Neural cell (in vitro differentiated cells): ENCODE measurements around the gene RGS7BP. TPM values are rescaled to one million over a fixed set of nuclear protein-coding genes. Genes with fewer than 3 reads are reported as not detected.
"Not testable (repeated sequence)": the region's sequence is repeated elsewhere in the genome, so short reads cannot be mapped to it uniquely, and the experiment has no call there.

ENCODE experiments used
- H2AFZ ChIP-seq: fragments of 200-600, 300-800 bp; sonication (generic), shearing (Covaris generic); 2 replicates; pipeline ENCODE4 v1.6.0; 2014; ENCODE audit warnings: low read depth, mild to moderate bottlenecking, antibody characterized with exemption, low read length, moderate library complexity
- H3F3A ChIP-seq: fragments of 200-600 bp; shearing (Covaris generic); 2 replicates; pipeline ENCODE4 v1.6.1; 2016; ENCODE audit warnings: mild to moderate bottlenecking, moderate library complexity, mixed read lengths, antibody characterized with exemption, low read length; ENCODE audit not compliant: insufficient read depth, poor library complexity, severe bottlenecking
- H3K27ac ChIP-seq: fragments of 200-600, 300-800 bp; sonication (generic), shearing (Covaris generic); 2 replicates; pipeline ENCODE4 v1.5.1; 2014; ENCODE audit warnings: mild to moderate bottlenecking, low read length, moderate library complexity
- H3K27me3 ChIP-seq: fragments of 300-800, 200-600 bp; sonication (generic), shearing (Covaris generic); 2 replicates; pipeline ENCODE4 v1.6.0; 2014; ENCODE audit warnings: mild to moderate bottlenecking, low read depth, low read length, moderate library complexity; ENCODE audit not compliant: insufficient read depth
- H3K36me3 ChIP-seq: fragments of 300-800, 200-600 bp; sonication (generic), shearing (Covaris generic); 2 replicates; pipeline ENCODE4 v1.5.1; 2014; ENCODE audit warnings: mild to moderate bottlenecking, antibody characterized with exemption, low read length, moderate library complexity; ENCODE audit not compliant: insufficient read depth
- H3K4me2 ChIP-seq: fragments of 300-800, 200-600 bp; sonication (generic), shearing (Covaris generic); 2 replicates; pipeline ENCODE4 v1.6.0; 2014; ENCODE audit warnings: mild to moderate bottlenecking, low read length
- H3K4me3 ChIP-seq: fragments of 300-800, 200-600 bp; sonication (generic), shearing (Covaris generic); 2 replicates; pipeline ENCODE4 v1.5.1; 2014; ENCODE audit warnings: mild to moderate bottlenecking, low read length, moderate library complexity
- H3K79me2 ChIP-seq: fragments of 200-600 bp; shearing (Covaris generic); replicated peaks from 2 replicates; pipeline ENCODE4 v1.6.0; 2014; ENCODE audit warnings: mild to moderate bottlenecking, low read length, moderate library complexity; ENCODE audit not compliant: insufficient read depth
- H3K9ac ChIP-seq: fragments of 300-800, 200-600 bp; sonication (generic), shearing (Covaris generic); 2 replicates; pipeline ENCODE4 v1.6.1; 2016; ENCODE audit warnings: mild to moderate bottlenecking, low read length, mixed read lengths
- H3K9me2 ChIP-seq: fragments of 200-600 bp; shearing (Covaris generic); 2 replicates; pipeline ENCODE4 v1.6.1; 2016; ENCODE audit warnings: mild to moderate bottlenecking, low read length, mixed read lengths; ENCODE audit not compliant: insufficient read depth
- H3K9me3 ChIP-seq: fragments of 200-600, 300-800 bp; sonication (generic), shearing (Covaris generic); 2 replicates; pipeline ENCODE4 v1.6.1; 2016; ENCODE audit warnings: mild to moderate bottlenecking, mixed run types, low read length, moderate library complexity, mixed read lengths
- H4K20me1 ChIP-seq: fragments of 200-600 bp; shearing (Covaris generic); 2 replicates; pipeline ENCODE4 v1.6.1; 2016; ENCODE audit warnings: mild to moderate bottlenecking, mixed run types; ENCODE audit not compliant: insufficient read depth
- EP300 ChIP-seq: fragments of 450-650 bp; conservative IDR thresholded peaks from 2 replicates; pipeline ENCODE4 v1.6.1; 2014; ENCODE audit warnings: antibody characterized with exemption, mild to moderate bottlenecking, moderate library complexity; ENCODE audit not compliant: poor library complexity, severe bottlenecking
- EZH2 ChIP-seq: fragments of 200-600, 300-800 bp; shearing (Covaris generic), sonication (generic); IDR thresholded peaks from 2 replicates; pipeline ENCODE4 v1.6.1; 2014; ENCODE audit warnings: antibody characterized with exemption, low read length, borderline replicate concordance, mild to moderate bottlenecking; ENCODE audit not compliant: insufficient read depth, poor library complexity, severe bottlenecking
- MXI1 ChIP-seq: fragments of 450-650 bp; conservative IDR thresholded peaks from 2 replicates; pipeline ENCODE4 v1.6.1; 2014; ENCODE audit warnings: antibody characterized with exemption, mild to moderate bottlenecking; ENCODE audit not compliant: poor library complexity, severe bottlenecking
- POLR2AphosphoS5 ChIP-seq: IDR thresholded peaks from 2 replicates; pipeline ENCODE4 v1.6.1; 2012
- RAD21 ChIP-seq: fragments of 450-650 bp; conservative IDR thresholded peaks from 2 replicates; pipeline ENCODE4 v1.6.1; 2014; ENCODE audit warnings: antibody characterized with exemption, mild to moderate bottlenecking, moderate library complexity
- SMC3 ChIP-seq: fragments of 450-650 bp; conservative IDR thresholded peaks from 2 replicates; pipeline ENCODE4 v1.6.1; 2014; ENCODE audit warnings: antibody characterized with exemption, mild to moderate bottlenecking, moderate library complexity; ENCODE audit not compliant: poor library complexity
- TAF1 ChIP-seq: IDR thresholded peaks from 2 replicates; pipeline ENCODE4 v1.6.1; 2012; ENCODE audit warnings: low read depth
- polyA plus RNA-seq: library from polyadenylated mRNA; depleted of rRNA; stranded (reverse); fragments of >200 nt; gene quantifications from 2 replicates; pipeline ENCODE4 v1.2.3, GENCODE V29; 2014
- TF ChIP-seq, protein P1 (sequence below): IDR thresholded peaks from 2 replicates; pipeline ENCODE4 v1.6.1; 2012; ENCODE audit warnings: borderline replicate concordance
- TF ChIP-seq, protein P2 (sequence below): fragments of 450-650 bp; IDR thresholded peaks from 2 replicates; pipeline ENCODE4 v1.5.1; 2014; ENCODE audit warnings: antibody characterized with exemption, mild to moderate bottlenecking, moderate library complexity; ENCODE audit not compliant: poor library complexity, severe bottlenecking

RGS7BP gene
- polyA plus RNA-seq, 1 donor from 2014 or later: 9.5 TPM

GRCh38 chr5:64534033-64534432, 28.2 kb downstream of the RGS7BP start:
- no peaks in the 10 kb centered on the region for H3K36me3 ChIP-seq
- H4K20me1 ChIP-seq: no peaks in the 10 kb centered on the region
- H3K79me2 ChIP-seq: no peaks in the 10 kb centered on the region
- no peak overlapping the region for H3K4me3 ChIP-seq
- H3K4me2 ChIP-seq: no peak overlapping the region
- H3K9me2 ChIP-seq: no peaks in the 10 kb centered on the region
- H2AFZ ChIP-seq: no peak overlapping the region
- no peaks in the 10 kb centered on the region for H3K9me3 ChIP-seq
- no peak overlapping the region for H3K27ac ChIP-seq
- H3K9ac ChIP-seq: no peak overlapping the region
- H3F3A ChIP-seq: no peaks in the 10 kb centered on the region
- H3K27me3 ChIP-seq: no peaks in the 10 kb centered on the region
- TF ChIP-seq EP300 (no peak), EZH2 (no peak), POLR2AphosphoS5 (no peak), RAD21 (no peak), MXI1 (no peak), SMC3 (no peak), TAF1 (no peak)
- TF ChIP-seq, protein P1, sequence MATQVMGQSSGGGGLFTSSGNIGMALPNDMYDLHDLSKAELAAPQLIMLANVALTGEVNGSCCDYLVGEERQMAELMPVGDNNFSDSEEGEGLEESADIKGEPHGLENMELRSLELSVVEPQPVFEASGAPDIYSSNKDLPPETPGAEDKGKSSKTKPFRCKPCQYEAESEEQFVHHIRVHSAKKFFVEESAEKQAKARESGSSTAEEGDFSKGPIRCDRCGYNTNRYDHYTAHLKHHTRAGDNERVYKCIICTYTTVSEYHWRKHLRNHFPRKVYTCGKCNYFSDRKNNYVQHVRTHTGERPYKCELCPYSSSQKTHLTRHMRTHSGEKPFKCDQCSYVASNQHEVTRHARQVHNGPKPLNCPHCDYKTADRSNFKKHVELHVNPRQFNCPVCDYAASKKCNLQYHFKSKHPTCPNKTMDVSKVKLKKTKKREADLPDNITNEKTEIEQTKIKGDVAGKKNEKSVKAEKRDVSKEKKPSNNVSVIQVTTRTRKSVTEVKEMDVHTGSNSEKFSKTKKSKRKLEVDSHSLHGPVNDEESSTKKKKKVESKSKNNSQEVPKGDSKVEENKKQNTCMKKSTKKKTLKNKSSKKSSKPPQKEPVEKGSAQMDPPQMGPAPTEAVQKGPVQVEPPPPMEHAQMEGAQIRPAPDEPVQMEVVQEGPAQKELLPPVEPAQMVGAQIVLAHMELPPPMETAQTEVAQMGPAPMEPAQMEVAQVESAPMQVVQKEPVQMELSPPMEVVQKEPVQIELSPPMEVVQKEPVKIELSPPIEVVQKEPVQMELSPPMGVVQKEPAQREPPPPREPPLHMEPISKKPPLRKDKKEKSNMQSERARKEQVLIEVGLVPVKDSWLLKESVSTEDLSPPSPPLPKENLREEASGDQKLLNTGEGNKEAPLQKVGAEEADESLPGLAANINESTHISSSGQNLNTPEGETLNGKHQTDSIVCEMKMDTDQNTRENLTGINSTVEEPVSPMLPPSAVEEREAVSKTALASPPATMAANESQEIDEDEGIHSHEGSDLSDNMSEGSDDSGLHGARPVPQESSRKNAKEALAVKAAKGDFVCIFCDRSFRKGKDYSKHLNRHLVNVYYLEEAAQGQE: no peak
- TF ChIP-seq, protein P2, sequence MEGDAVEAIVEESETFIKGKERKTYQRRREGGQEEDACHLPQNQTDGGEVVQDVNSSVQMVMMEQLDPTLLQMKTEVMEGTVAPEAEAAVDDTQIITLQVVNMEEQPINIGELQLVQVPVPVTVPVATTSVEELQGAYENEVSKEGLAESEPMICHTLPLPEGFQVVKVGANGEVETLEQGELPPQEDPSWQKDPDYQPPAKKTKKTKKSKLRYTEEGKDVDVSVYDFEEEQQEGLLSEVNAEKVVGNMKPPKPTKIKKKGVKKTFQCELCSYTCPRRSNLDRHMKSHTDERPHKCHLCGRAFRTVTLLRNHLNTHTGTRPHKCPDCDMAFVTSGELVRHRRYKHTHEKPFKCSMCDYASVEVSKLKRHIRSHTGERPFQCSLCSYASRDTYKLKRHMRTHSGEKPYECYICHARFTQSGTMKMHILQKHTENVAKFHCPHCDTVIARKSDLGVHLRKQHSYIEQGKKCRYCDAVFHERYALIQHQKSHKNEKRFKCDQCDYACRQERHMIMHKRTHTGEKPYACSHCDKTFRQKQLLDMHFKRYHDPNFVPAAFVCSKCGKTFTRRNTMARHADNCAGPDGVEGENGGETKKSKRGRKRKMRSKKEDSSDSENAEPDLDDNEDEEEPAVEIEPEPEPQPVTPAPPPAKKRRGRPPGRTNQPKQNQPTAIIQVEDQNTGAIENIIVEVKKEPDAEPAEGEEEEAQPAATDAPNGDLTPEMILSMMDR: no peak

DNA sequence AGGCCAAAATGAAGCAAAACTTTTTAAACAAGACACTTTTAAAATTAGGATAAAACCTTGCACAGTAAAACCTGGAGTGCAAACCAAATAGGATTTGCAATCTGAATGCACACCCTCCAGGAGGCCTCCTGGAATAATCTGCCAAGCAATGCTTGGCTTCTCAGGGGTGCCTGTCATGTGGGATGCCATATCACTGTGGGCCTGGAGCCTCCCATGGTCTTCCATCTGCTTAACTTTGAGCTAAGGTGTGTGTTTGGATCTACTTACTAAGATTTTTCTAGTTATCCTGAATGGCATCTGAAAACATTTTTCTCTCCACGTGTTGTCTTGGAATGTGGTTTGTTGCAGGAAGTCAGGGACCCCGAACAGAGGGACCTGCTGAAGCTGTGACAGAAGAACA, 52.1 kb downstream of the RGS7BP start:
- H3K9me2 ChIP-seq: no peaks in the 10 kb centered on the region
- H3F3A ChIP-seq: no peaks in the 10 kb centered on the region
- no peak overlapping the region for H3K9ac ChIP-seq
- H2AFZ ChIP-seq: no peak overlapping the region
- H3K27me3 ChIP-seq: no peaks in the 10 kb centered on the region
- no peak overlapping the region for H3K27ac ChIP-seq
- no peaks in the 10 kb centered on the region for H3K79me2 ChIP-seq
- TF ChIP-seq RAD21 (no peak), MXI1 (no peak), SMC3 (no peak), POLR2AphosphoS5 (no peak), EP300 (no peak), TAF1 (no peak), EZH2 (no peak)
- TF ChIP-seq, protein P1: no peak
- TF ChIP-seq, protein P2: no peak
- no peak overlapping the region for H3K4me3 ChIP-seq
- H3K36me3 ChIP-seq: no peaks in the 10 kb centered on the region
- H3K9me3 ChIP-seq: no peaks in the 10 kb centered on the region
- no peak overlapping the region for H3K4me2 ChIP-seq
- H4K20me1 ChIP-seq: no peaks in the 10 kb centered on the region

- not testable (repeated sequence) for H3K9ac ChIP-seq, H3K9me3 ChIP-seq
Measured at GRCh38 chr5:64558641-64559040, 52.8 kb downstream of the RGS7BP start.

More at GRCh38 chr5:64558641-64559040, 52.8 kb downstream of the RGS7BP start:
- H2AFZ ChIP-seq, H3K27me3 ChIP-seq, H3K9me2 ChIP-seq, H3K79me2 ChIP-seq, H3K4me2 ChIP-seq, H3K27ac ChIP-seq, H3K36me3 ChIP-seq, H3K4me3 ChIP-seq, H3F3A ChIP-seq, H4K20me1 ChIP-seq: not testable (repeated sequence)
